HG03064 (cell line): Measurements from ENCODE around the gene SNX30.

Experiments used
- ATAC-seq: cut with Tn5 transposase; IDR thresholded peaks from one replicate; pipeline ENCODE4 v1.9.1; 2021; ENCODE audit warnings: low read depth; ENCODE audit not compliant: unreplicated experiment

Gene SNX30

DNA sequence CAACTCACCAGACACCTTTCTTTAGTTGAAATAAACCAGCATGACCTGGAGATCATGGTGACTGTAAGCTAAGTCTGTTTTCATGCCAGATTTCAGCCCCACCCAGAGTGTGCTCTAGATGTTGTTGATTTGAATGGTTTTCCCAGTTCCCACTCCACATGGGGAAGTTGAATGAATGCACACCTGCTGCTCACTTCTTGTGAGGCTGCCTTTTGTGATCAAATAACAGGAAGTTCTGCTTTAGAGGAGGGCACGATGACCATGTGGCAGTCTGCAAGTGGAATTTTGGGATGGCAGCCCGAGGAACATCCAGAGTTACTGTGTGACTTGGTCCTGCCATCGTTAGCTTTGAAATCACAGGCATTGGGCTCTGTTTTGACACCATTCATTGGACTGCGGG, 121.5 kb downstream of the SNX30 start:
- ATAC-seq, result no peak

DNA sequence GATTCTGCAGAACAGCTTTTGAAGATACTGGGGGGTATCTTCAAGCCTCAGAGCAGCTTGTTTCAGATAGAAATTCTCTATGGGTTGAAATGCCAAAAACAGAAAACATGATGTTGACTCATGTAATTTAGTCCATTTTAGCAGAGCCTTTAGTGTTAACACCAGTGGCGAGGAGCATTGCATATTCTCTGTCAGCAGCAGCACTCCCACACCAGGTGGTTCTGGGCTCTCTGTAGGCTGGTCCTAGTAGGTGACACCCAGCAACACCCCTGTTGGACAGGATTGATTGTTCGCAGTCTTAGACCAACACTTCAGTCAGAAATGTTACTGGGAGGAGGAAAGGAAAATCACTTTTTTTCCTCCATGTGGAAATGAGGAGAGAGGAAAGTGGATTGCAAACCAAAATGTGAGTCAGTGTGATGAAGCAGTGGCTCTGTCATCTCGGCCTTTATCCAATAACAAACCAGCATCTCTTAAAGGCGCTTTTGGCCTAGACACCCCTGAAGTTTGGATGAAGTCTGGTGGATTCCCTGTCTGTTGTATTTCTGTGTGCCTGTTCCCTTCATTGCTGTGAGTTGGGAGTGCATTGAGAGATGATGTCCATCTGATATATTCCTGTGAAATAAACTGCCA, 123.3 kb downstream of the SNX30 start:
- no peak for ATAC-seq

DNA sequence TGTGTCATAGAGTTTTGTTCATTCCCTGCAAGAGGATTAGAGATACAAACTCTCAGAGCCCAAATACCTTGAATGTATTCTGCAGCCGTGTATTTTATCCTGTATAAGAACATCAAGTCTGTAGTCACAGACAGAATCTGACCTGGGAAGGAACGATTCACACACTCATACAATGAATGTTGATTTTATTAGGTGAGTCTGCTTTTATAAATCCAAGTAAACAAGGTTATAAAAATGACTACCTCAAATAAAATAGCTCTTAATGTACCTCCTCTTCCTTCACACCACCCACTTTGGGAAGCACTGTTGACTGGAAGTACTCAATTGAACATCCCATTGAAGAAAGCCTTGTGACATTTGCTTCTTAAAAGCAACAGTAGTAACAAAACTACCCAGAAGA, 128.2 kb downstream of the SNX30 start:
- ATAC-seq, result no peak

DNA sequence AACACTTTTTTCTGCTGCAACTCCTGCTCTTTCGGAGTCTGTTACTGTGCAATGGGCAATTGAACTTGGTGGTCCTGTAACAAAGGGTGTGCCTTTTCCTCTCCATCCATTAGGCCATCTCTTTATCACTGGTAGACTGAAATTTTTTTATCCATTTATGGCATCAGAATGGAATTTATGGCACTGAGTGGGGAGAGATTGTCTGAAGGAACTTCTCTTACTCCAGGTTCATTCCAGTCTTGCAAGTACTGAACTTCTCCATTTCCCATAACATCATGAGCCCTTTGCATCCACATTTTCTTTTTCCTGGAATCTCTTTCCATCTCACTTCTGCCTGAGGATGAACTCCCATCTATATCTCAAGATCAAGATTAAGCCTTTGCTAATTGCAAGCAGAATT, 130.1 kb downstream of the SNX30 start:
- no peak for ATAC-seq

DNA sequence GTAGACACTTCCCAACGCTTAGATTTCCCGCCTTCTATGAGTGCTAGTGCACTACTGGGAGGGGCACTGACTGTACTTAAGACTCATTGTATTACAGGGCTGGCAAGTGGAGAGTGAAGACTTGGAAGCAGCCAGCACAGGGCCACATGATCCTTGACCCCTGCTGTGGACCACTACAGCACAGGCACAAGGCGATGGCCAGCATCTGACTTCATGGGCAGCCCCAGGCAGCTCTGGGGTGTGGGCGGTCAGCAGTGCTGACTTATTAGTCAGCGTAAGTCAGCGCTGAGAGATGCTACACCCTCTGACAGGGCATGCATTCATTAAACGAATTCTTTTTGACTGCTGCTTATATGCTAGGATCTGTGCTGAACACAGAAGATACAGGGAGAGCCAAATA, 130.8 kb downstream of the SNX30 start:
- no peak for ATAC-seq

DNA sequence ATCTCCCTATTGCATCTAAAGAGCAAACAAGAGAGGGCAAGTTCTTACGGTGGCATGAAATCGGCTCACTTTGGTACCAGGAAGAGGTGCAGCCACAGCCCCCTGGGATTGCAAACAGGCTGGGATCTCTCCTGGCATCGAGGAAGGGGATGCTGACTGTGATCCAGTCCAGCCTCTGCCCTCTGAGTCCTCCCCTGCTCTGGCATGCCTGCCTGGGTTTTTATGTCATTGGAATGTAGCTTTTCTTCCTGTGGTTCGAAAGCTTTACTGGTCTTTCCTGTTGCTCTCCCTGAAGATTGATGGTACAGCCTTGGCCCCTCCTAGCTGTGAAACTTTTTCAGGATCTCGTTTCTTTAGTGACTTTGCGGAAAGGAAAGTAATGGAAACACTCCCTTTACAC, 133.5 kb downstream of the SNX30 start:
- no peak for ATAC-seq

DNA sequence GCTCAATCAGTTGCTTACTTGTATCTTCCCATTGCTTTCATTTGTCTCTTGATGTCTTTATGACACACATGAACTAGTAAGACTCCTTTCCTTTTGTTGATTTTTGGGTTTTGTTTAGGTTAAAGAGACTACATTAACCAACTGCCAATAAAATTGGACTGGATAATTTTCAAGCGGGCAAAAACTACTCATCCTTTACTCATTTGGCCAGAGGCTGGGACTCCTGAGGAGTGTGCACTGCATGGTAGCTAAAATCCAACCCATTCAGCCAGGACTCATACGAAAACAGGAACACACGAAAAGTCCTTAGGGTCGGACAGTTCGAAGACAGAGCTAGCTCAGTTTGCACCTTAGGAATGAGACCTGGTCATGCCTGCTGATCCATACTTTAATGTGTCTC, 134.2 kb downstream of the SNX30 start:
- no peak for ATAC-seq

DNA sequence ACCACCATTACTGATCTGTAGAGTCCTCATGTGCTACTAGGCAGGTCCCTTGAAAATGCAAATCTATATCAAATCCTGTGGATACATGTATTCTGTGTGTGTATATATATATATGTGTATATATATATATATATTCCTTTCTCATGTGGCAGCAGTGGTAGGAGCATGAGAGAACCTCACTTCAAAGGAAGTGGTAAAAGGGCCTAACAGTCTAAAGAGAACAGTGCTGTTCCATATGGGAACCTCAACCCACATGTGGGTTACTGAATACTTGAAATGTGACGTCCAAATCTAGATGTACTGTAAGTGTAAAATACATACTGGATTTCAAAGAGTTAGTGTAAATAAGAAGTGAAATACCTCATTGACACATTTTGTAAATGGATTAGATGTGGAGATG, 134.8 kb downstream of the SNX30 start:
- ATAC-seq, result no peak

DNA sequence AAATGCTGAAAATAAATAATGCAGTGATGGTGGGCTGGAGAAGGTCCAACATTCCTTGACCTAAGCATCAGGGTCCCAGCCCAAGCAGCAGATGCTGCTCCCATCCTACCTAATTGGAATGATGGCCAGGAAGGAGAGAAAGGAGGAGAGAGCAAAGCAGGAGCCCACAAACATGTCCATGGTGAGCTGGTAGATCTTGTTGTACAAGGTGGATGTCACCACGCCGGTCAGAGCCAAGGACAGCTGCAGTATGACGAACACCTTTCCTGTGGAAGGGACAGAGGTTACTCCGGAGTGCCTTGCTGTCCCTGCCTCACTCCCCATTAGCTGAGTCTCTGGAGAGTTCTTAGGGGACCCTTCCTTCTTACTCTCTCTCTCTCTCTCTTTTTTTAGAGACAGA, 135.8 kb downstream of the SNX30 start:
- no peak for ATAC-seq

DNA sequence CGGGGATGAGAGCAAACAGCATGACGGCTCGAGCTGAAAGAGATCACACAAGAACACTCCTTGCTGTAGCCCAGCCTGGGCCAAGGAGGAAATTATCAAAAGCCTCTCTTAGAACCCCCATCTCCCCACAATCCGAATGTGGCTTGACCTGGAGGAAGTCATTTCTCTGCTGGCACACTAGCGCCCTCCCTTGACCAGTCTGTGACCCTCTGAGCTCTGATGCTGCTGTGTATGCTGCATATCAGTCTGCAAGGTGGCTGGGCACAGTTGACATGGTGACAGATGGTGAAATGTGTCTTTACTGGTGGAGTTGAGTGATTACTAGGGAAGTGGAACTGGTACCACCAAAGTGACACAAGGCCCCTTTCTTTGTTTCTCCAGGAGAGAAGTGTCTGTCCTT, 136.8 kb downstream of the SNX30 start:
- ATAC-seq, result no peak

DNA sequence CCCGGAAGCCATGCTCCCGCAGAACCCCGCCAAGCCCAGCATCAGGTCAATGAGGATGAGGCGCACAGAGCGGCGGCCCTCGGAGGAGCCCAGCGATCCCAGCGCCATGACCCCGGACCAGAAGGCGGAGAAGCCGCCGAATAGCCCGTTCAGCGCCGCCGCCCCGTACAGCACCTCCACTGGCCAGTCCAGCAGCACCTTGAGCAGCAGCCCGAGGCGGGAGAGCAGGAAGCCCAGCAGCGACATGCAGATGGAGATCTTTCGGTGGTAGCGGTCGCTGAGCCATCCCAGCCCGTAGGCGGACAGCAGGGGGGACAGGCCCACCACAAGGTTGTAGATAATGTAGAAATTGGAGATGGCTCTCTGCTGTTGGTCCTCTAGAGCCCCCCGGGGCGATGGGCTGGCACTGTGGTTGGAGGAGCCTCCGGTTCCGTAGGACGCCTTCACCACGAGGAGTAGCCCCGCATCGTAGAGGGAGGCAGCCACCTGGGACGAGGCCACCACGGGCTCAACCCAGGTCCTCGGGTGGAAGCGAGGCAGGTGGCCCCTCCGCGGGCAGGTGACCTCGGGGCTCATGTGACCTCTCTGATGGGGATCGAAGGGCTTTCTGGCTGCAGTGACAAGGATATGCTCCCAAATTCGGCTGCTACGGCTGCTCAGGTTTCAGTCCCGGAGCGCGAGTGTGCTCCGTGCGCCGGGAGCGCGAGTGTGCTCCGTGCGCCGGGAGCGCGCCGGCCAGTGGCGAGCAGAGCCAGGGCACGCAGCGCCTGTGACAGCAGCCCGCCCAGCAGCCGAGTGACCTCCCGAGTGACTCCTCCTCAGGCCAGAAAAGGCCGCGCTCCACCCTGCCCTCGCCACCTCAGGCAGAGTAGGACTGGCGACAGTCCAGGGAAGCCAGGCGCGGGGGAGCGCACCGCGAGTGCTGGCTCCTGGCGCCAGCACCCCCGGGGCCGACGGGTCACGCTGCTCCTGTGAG, 139.8 kb downstream of the SNX30 start, which contains the start of gene SLC46A2:
Gene SLC46A2, minus strand, starts transcription at position 771 of the 976 bp plus-strand sequence. Its CDS starts 195 bp downstream, at position 576.
- ATAC-seq, result no peak

DNA sequence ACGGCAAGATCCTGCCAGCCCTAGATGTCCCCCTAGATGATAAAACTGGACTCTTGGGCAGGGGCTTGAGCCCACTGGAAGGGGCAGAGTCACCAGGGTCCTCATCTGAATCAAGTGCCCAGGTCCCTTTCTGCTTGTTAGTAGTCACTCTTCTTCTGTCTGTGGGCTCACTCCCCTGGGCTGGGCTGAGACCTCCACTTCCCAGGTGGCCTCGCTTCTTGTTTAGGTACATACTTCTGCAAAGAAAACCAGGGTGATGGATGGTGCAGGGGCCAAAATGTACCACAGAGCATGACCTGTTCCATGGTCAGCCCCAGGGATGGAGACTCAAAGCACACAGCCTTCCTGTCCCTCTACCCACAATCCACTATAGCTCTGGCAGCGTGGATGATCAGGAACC, 141.0 kb downstream of the SNX30 start:
- ATAC-seq, result no peak

DNA sequence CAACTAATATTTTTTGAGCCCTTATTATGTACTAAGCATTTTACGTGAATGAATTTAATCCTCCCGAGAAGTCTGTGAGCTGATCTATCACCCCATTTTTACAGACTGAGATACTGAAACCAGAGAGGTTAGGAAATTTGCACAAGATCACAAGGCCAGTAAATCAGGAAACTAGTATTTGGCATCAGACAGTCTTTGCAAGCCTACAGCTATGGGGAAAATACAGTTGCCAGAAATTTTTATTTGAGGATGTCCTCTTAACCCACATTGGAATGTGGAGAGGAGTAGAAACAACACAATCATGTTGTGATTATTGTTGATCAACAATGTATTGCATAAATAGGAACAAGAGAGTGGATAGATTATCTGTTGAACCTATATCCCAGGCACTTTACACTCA, 142.4 kb downstream of the SNX30 start:
- no peak for ATAC-seq

DNA sequence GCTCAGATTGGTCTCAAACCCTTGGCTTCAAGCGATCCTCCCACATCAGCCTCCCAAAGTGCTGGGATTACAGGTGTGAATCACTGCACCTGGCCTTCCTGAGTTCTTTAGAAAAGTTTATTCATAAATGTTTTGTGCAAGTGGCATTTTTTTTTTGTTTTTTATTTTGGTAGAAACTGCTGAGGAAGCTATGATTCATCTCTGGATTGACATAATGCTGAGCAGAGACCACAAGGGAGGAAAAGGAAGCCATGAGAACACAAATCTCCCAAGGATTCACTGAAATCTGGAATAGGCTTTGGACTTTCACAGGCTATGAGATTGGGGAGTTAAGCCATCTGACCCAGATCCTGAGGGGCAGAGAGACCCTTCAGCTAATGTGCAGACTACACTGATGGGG, 143.5 kb downstream of the SNX30 start:
- no peak for ATAC-seq

DNA sequence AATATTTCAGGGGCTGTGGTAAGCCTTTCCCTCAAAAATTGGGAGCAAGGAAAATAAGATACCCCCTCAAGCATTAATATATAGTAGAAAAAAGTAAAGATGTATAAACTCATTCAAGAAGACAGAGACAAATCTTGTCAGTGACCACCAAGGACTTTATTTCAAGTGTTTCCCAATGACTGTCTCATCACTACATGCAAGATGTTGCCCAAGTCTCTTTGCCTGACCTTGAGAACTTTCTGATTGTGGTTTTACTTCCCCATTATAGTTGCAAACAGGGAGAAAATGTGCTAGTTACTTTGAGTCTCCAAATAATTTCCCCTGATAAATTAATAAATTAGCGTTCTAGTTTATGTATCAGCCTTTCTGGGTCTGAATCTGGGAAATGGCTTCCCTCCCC, 144.1 kb downstream of the SNX30 start:
- ATAC-seq, result no peak

DNA sequence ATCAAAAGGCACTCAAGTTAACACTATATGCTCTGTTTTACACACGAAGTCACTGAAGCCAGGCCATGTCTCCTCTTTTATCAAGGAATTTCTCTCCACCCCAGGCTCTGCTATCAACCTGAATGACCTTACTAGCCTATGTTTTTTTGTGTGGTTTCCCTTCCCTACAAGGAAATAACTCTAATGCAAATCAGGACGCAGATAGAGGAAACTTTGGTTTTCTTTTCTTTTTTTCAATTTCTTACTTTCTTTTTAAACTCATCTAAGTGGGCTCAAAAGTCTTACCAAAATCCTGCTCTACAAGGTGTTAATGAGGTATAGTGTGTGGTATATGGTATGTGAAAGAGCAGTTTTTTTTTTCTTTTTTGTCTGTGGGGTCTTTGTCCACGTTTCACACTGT, 145.6 kb downstream of the SNX30 start:
- no peak for ATAC-seq

DNA sequence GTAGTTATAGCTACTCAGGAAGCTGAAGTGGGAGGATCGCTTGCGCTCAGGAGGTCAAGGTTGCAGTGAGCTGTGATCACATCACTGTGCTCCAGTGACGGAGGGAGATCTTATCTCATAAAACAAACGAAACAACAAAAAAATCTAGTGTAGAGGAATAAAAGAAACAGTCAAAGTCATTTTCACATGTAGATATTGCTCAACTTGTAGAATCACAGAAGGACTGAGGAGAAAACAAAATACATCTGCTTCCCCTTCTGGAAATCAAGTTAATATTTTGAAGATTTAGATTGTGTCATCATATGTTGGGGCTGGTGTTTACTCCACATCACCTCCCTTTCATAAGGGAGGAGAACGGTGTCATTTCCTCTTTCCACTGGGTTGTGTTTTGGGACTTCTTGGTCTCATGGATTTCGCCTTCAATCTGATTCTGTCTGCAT, 148.3 kb downstream of the SNX30 start:
- ATAC-seq, result no peak

DNA sequence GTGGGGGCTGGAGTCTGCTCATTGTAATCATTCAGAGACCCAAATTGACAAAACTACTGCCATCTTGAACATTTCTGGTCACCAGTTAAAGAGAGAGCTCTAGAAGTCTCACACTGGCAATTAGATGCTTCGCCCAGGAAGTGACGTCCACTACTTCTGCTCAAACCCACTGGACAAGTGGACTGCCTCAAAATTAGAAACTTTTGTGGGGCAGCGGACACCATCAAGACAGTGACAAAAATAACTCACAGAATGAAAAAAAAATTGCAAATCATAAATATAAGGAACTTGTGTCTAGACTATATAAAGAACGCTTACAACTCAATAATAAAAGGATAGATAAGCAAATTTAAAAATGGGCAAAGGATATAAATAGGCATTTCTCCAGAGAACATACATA, 149.9 kb downstream of the SNX30 start:
- no peak for ATAC-seq

DNA sequence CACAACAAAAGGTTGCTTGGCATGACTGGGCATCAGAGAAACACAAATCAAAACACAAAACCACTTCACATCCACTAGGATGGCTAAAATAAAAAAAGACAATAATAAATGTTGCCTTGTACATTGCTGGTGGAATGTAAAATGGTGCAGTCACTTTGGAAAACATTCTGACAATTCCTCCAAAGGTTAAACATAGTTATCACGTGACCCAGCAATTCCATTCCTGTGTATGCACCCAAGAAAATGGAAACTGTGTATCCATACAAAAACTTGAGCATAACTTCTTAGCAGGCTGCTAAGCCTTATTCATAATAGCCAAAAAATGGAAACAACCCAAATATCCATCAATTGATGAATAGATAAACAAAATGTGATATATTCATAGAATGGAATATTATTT, 150.3 kb downstream of the SNX30 start:
- no peak for ATAC-seq

DNA sequence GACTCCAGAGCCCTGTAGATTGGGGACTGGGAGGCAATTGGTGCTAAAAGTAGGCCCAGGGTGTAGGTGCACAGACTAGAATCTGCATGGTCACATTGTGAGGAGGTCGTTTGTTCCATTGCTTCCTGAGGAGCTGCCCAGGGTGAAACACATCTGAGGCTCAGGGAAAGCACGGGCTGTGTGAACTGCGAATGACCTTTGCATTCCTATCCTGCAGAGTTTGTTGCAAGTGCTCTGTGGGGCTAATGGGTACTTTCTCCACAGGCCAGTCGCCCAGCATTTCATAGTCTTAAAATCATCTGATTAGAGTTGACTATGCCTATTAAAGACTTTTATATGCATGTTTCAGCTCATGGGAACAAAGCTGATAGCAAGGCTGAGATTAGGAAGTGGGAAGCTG, 154.5 kb downstream of the SNX30 start:
- no peak for ATAC-seq

DNA sequence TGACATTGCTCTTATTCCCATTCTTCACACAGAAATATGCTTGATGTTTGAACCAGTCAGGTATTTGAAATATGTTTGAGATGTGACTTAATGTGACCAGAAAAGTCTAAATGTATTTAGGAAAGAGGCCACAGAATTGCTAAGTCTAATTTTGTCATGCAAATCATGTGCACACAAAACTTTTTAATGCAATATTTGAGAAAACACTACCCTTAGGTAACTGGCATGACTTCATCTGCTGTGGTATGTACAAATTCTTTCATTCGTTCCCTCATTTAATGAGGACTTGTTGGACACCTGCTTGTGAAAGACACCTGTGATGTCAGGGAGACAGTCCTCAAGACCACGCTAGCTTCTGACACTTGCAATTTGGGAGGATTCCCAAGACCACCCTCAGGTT, 161.2 kb downstream of the SNX30 start:
- no peak for ATAC-seq

DNA sequence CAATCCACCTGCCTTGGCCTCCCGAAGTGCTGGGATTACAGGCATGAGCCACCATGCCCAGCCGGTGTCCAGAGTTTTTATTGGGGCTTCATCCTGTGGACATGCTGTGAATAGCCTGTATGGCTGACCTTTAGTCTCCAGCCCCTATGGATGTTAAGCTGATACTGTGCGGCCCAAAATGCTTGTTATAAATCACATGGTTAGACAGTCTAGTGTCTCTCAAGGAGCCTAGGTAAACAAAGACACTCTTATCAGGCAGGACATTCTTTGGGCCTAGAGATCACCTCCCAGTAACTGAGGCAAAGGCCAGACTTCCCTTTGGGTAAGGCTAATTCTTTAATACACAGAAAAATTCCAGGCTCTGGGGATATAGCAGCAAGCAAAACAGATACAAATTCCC, 162.1 kb downstream of the SNX30 start:
- ATAC-seq, result no peak
